Left cardiac atrium (tissue), 4 donors: Measurements from ENCODE around the gene RNLS. TPM values are rescaled to one million over a fixed set of nuclear protein-coding genes. Genes with fewer than 3 reads are reported as not detected.
A peak's percentile ranks its signal among the peaks of the same experiment; 100 is the strongest.

Source experiments
- ATAC-seq, 2 donors: fragments of 200-7000 bp; cut with Tn5 transposase; one replicate each; pipeline ENCODE4 v1.9.1; 2020; ENCODE audit warnings: mild to moderate bottlenecking in 2 of 2, moderate library complexity in 2 of 2
- DNase-seq: peaks from one replicate; pipeline ENCODE4 v3.0.0-alpha.2; 2020
- intact Hi-C, 2 donors: fragments of 100-400 bp; cut with DNase I; formaldehyde crosslinking; loops; one replicate each; pipeline versions ENCODE4 v1.14.1 to v1.15.1; 2022 to 2023
- long read RNA-seq: library from polyadenylated mRNA; unstranded; transcript quantifications from one replicate; pipeline ENCODE4 v2.0.0, GENCODE V29; 2021
- total RNA-seq, 2 donors: library from RNA; stranded (reverse); fragmentation: NEBNext Ultra II Directional; extraction: Animal tissue kit (Norgen Biotek cat#: 25700); gene quantifications; one replicate each; pipeline ENCODE4 v1.2.1, GENCODE V29; 2021
- donor health status: DM: no; HTN: yes; CAD: no.
- donor health status: DM: no; HTN: yes; CAD: no; lungs with severe emphysema.
- donor health status: DM: yes; HTN: yes; CAD: no.
- donor health status: Dilated cardiomyopathy.

RNLS gene
- 10 to 100 TPM; 10.0 to 13.6 TPM for total RNA-seq
- long read RNA-seq, partial matches to known transcripts, result 1 of 3 reads
- long read RNA-seq, other reads (novel, unspliced or antisense), result 2 of 3 reads

GRCh38 chr10:88582806-88583583 lies at the start of gene RNLS:
Gene RNLS (minus strand): TSS chr10:88583318.
- ATAC-seq, result peak; percentile 96 to 97
- intact Hi-C loops, result loop anchor here in 1 of 2 donors (10.0 kb wide), 1 partner anchor 232 kb away; no protein-coding TSS in a partner anchor
- peak; percentile 79 for DNase-seq

- DNase-seq (no peak), ATAC-seq (no peak)
- intact Hi-C loops, result no loop called here
These were observed 41.7 kb upstream of the RNLS start for GRCh38 chr10:88624840-88625239.

GRCh38 chr10:88623835-88624234 lies 40.7 kb upstream of the RNLS start:
- DNase-seq (no peak), ATAC-seq (no peak)
- intact Hi-C loops, result no loop called here

GRCh38 chr10:88620441-88620840 lies 37.3 kb upstream of the RNLS start:
- ATAC-seq (no peak), DNase-seq (no peak)
- intact Hi-C loops, result no loop called here

GRCh38 chr10:88618496-88618895 lies 35.4 kb upstream of the RNLS start:
- ATAC-seq (peak; percentile 44 to 55), DNase-seq (no peak)
- intact Hi-C loops, result no loop called here

GRCh38 chr10:88617772-88618300 lies 34.7 kb upstream of the RNLS start:
- ATAC-seq, result peak; percentile 44 to 50
- no peak for DNase-seq
- intact Hi-C loops, result no loop called here

- intact Hi-C loops, result no loop called here
- ATAC-seq, result peak; percentile 47 to 80
- DNase-seq, result peak; percentile 18
These were observed 33.3 kb upstream of the RNLS start for GRCh38 chr10:88616250-88616977.

GRCh38 chr10:88608780-88609179 lies 25.7 kb upstream of the RNLS start:
- no peak for DNase-seq
- no peak for ATAC-seq
- intact Hi-C loops, result no loop called here

GRCh38 chr10:88608052-88608732 lies 25.1 kb upstream of the RNLS start:
- ATAC-seq (no peak), DNase-seq (no peak)

GRCh38 chr10:88598055-88598454 lies 14.9 kb upstream of the RNLS start:
- DNase-seq, result no peak
- no peak for ATAC-seq
- intact Hi-C loops, result no loop called here

More at GRCh38 chr10:88608052-88608732, 25.1 kb upstream of the RNLS start:
- intact Hi-C loops, result no loop called here

- ATAC-seq, result no peak
- no peak for DNase-seq
- intact Hi-C loops, result no loop called here
These were observed 11.4 kb upstream of the RNLS start for GRCh38 chr10:88594482-88594881.

GRCh38 chr10:88592906-88593305 lies 9.8 kb upstream of the RNLS start:
- DNase-seq (no peak), ATAC-seq (no peak)
- intact Hi-C loops, result no loop called here

GRCh38 chr10:88592381-88592780 lies 9.3 kb upstream of the RNLS start:
- DNase-seq (no peak), ATAC-seq (no peak)
- intact Hi-C loops, result no loop called here

- DNase-seq, result no peak
- ATAC-seq, result no peak
- intact Hi-C loops, result loop anchor here in 1 of 2 donors (10.0 kb wide), 1 partner anchor 228 kb away; no protein-coding TSS in a partner anchor
These were observed 3.3 kb upstream of the RNLS start, which contains the start of gene LIPJ for GRCh38 chr10:88586462-88586861. Gene LIPJ (plus strand): TSS chr10:88586762. CDS start chr10:88590688, 3,926 bp downstream.

- ATAC-seq (no peak), DNase-seq (no peak)
- intact Hi-C loops, result loop anchor here in 1 of 2 donors (10.0 kb wide), 1 partner anchor 231 kb away; no protein-coding TSS in a partner anchor
These were observed 453 bp upstream of the RNLS start for GRCh38 chr10:88583584-88583957.

- intact Hi-C loops, result loop anchor here in 1 of 2 donors (10.0 kb wide), 1 partner anchor 232 kb away; no protein-coding TSS in a partner anchor
- DNase-seq (no peak), ATAC-seq (no peak)
These were observed 710 bp downstream of the RNLS start for GRCh38 chr10:88582411-88582805.

GRCh38 chr10:88565072-88565471 lies 18.0 kb downstream of the RNLS start:
- intact Hi-C loops, result no loop called here
- DNase-seq (no peak), ATAC-seq (peak in 1 of 2 donors; percentile 53)

GRCh38 chr10:88562152-88562551 lies 21.0 kb downstream of the RNLS start:
- DNase-seq, result no peak
- intact Hi-C loops, result no loop called here
- ATAC-seq, result no peak

- intact Hi-C loops, result loop anchor here in 1 of 2 donors (10.0 kb wide), 1 partner anchor 703 kb away; no protein-coding TSS in a partner anchor
- no peak for ATAC-seq
- no peak for DNase-seq
These were observed 25.5 kb downstream of the RNLS start for GRCh38 chr10:88557658-88558057.
